Large intestine (tissue), 3 donors: ENCODE measurements around the gene CPN2. TPM values are rescaled to one million over a fixed set of nuclear protein-coding genes. Genes with fewer than 3 reads are reported as not detected.
A peak's percentile ranks its signal among the peaks of the same experiment; 100 is the strongest.

Experiments used
- DNase-seq, 2 donors: peaks; one replicate each; pipeline versions ENCODE4 v3.0.0 to v3.0.0-alpha.2; 2013
- H3K27ac ChIP-seq: one replicate; pipeline ENCODE4 v1.5.1; 2013; ENCODE audit warnings: low read length
- H3K27me3 ChIP-seq: 2 replicates; pipeline ENCODE4 v1.6.1; 2013; ENCODE audit warnings: low read length; ENCODE audit not compliant: control insufficient read depth, insufficient read depth
- H3K36me3 ChIP-seq: 2 replicates; pipeline ENCODE4 v1.6.1; 2013; ENCODE audit warnings: low read length; ENCODE audit not compliant: control insufficient read depth, insufficient read depth
- H3K4me1 ChIP-seq: one replicate; pipeline ENCODE4 v1.6.1; 2013; ENCODE audit warnings: low read length; ENCODE audit not compliant: control insufficient read depth, insufficient read depth
- H3K4me3 ChIP-seq: one replicate; pipeline ENCODE4 v1.5.1; 2013; ENCODE audit warnings: low read length
- H3K9me3 ChIP-seq: one replicate; pipeline ENCODE4 v1.6.1; 2013; ENCODE audit warnings: mild to moderate bottlenecking, low read depth, low read length, moderate library complexity; ENCODE audit not compliant: control insufficient read depth
- WGBS: methylation state at CpG from one replicate; pipeline ENCODE4 v1.1.5; 2013; ENCODE audit warnings: low lambda C conversion rate; ENCODE audit not compliant: insufficient coverage; 5-methylcytosine and 5-hydroxymethylcytosine counted together
- polyA plus RNA-seq: library from polyadenylated mRNA; unstranded; fragments of 120-200 nt; gene quantifications from one replicate; pipeline ENCODE4 v1.2.1, GENCODE V29; 2013

The CPN2 gene
- polyA plus RNA-seq, 1 donor: 0.09 TPM

DNA sequence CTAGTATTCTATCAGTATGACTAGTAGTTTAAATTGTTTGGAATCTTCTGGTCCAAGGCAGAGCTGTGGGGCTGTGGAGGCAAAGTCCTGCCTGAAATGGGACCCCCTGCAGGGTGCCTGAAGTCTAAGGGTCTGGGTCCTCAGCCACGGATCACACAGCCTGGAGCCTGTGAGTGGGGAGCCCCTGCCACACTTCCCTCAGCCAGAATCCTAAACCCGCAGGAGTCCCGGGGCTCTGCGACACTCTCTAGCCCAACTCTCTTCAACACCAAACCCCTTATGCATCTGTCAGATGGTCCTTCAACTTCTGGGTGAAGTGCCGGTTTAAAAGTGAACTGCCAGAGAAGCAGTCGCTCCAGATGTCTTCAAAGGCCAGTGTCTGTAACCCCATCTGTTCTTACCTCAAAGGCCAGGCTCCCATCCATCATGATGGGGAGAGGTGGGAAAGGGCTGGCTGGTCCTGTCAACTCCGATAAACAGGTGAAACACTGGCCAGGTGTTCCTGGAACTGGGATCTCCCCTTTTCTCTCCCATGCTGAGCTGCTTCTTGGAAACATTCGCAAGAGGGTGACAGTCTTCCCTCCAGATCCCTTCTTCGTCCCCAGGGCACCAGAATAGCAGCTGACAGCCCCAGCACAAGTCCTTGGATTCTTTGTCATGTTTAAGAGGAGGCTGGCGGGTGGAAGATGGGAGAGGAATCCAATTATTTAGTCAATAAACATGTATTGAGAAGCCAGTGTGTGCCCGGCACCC is 45.6 kb downstream of the CPN2 start:
- H3K4me3 ChIP-seq: no peak overlapping the region
- peaks cover 8% of the 10 kb centered on the region for H3K27me3 ChIP-seq
- no peak overlapping the region for H3K27ac ChIP-seq
- DNase-seq: no peak
- H3K4me1 ChIP-seq: no peaks in the 10 kb centered on the region
- no CpG with 5 or more reads among the region's 11 CpGs for WGBS
- H3K36me3 ChIP-seq: no peaks in the 10 kb centered on the region
- H3K9me3 ChIP-seq: no peaks in the 10 kb centered on the region

DNA sequence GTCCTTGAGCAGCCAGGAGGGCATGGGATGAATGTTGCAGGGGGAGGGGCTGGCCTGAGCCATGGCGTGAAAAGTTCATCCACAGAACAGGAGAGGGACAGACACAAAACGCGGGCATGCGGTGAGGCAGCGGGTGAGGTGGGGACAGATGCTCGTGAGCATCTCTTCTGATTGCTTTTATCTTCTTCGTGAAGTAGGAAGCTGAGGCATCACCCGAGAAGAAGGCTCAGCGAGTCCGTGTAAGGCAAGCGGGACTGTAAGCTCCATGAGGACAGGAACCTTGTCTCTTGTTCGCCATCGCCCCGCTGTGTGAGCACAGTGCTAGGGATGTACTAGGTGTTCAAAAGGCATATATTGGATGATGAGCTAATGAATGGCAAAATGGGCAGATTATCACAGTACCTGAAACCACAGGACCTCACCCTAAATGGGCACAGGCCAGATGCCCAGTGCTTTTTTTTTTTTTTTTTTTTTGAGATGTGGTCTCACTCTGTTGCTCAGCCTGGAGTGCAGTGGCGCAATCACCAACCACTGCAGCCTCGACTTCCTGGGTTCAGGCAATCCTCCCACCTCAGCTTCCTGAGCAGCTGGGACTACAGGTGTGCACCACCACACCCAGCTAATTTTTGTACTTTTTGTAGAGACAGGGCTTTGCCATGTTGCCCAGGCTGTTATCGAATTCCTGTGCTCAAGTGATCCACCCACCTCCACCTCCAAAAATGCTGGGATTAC is 46.8 kb downstream of the CPN2 start:
- Histone ChIP-seq H3K36me3 (no peaks in the 10 kb centered on the region), H3K4me3 (no peak overlapping the region), H3K27me3 (peaks cover 8% of the 10 kb centered on the region), H3K4me1 (no peaks in the 10 kb centered on the region), H3K9me3 (no peaks in the 10 kb centered on the region), H3K27ac (no peak overlapping the region)
- DNase-seq: no peak
- no CpG with 5 or more reads among the region's 17 CpGs for WGBS

DNA sequence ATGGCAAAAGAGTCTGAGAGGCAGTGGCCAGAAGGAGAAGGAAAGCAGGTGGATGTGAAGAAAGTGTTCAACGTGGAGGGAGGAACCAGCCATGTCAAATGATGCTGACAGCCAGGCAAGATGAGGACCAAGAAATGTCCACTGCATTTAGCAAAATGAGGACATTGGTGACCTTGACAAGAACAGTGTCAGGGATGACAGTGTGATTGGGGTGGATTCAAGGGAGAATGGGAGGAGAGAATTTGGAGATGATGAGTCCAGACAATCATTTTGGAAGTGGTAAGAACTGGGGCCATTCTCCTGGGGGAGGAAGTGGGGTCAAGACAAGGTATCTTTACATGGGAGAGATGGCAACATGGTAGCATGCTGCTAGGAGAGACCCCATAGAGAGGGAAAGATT is 47.4 kb downstream of the CPN2 start:
- no peaks in the 10 kb centered on the region for H3K4me1 ChIP-seq
- no peaks in the 10 kb centered on the region for H3K36me3 ChIP-seq
- no peak overlapping the region for H3K27ac ChIP-seq
- no CpG with 5 or more reads among the region's 1 CpG for WGBS
- H3K27me3 ChIP-seq: peaks cover 8% of the 10 kb centered on the region
- H3K9me3 ChIP-seq: no peaks in the 10 kb centered on the region
- H3K4me3 ChIP-seq: no peak overlapping the region
- DNase-seq: no peak

DNA sequence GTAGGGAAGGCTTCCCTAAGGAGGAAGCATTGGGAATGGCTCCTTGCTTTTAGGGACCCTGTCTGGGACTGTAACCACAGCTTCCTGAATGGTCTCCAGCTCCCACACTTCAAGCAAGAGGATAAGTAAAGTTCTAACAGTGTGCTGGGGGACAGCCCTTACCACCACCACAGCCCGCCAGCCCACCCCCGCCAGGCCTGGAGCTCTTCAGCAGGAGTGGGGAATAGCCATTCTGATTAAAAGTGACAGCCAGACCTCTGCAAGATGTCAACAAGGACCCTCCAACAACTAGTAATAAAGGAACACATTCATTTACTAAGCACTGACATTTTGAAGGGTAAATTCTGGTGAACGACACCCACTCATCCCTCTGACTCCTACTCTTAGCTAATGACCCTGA is 49.4 kb downstream of the CPN2 start:
- WGBS: no CpG with 5 or more reads among the region's 3 CpGs
- H3K27ac ChIP-seq: no peak overlapping the region
- no peak overlapping the region for H3K4me3 ChIP-seq
- no peak for DNase-seq
- H3K4me1 ChIP-seq: peaks cover 1% of the 10 kb centered on the region
- H3K27me3 ChIP-seq: peaks cover 6% of the 10 kb centered on the region
- H3K36me3 ChIP-seq: no peaks in the 10 kb centered on the region
- no peaks in the 10 kb centered on the region for H3K9me3 ChIP-seq

DNA sequence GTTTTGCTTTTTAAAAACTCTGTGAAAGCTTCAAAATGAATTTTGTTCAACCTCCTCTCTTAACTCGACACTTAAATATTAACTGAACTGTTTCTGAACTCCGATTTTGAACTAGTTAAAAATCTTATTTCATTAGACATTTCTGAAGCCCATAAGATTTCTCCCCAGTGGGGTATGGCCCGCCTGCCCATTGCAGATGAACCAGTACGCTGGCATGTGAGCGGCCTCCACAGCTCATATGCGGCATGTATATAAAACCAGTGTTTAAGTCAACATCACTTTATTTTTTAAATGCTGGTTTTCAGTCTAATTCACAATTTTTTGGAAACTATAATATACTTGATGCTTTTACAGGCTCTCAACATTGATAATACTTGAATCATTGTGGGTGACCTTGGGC is 50.2 kb downstream of the CPN2 start:
- 100% methylated on average over 5 of the region's 6 CpGs for WGBS
- no peak overlapping the region for H3K27ac ChIP-seq
- no peak overlapping the region for H3K4me3 ChIP-seq
- peaks cover 3% of the 10 kb centered on the region for H3K27me3 ChIP-seq
- DNase-seq: no peak
- peaks cover 7% of the 10 kb centered on the region for H3K4me1 ChIP-seq
- no peaks in the 10 kb centered on the region for H3K9me3 ChIP-seq
- no peaks in the 10 kb centered on the region for H3K36me3 ChIP-seq

DNA sequence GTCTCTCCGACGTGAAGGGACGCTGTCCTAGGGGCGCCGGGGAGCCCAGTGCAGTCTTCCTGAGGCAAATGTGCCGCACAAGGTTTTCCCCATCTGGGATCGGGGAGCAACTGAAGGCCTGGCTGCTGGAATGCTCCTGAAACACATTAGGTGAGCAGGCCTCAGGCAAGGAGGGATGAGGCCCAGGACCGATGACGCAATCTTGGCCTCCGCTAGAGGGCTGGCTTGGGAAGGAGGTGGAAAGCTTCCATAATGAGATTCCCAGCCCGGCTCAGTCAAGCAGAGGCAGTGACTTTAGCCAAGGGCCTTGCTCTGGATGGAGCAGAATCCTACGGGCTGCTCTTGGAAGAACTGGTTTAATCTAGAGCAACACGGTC is 50.8 kb downstream of the CPN2 start:
- no peaks in the 10 kb centered on the region for H3K9me3 ChIP-seq
- H3K4me1 ChIP-seq: peaks cover 7% of the 10 kb centered on the region
- H3K36me3 ChIP-seq: no peaks in the 10 kb centered on the region
- no peak overlapping the region for H3K27ac ChIP-seq
- WGBS: 80% methylated on average over 2 of the region's 13 CpGs
- no peak overlapping the region for H3K4me3 ChIP-seq
- DNase-seq: peak in 1 of 2 donors; percentile 30
- peaks cover 3% of the 10 kb centered on the region for H3K27me3 ChIP-seq

DNA sequence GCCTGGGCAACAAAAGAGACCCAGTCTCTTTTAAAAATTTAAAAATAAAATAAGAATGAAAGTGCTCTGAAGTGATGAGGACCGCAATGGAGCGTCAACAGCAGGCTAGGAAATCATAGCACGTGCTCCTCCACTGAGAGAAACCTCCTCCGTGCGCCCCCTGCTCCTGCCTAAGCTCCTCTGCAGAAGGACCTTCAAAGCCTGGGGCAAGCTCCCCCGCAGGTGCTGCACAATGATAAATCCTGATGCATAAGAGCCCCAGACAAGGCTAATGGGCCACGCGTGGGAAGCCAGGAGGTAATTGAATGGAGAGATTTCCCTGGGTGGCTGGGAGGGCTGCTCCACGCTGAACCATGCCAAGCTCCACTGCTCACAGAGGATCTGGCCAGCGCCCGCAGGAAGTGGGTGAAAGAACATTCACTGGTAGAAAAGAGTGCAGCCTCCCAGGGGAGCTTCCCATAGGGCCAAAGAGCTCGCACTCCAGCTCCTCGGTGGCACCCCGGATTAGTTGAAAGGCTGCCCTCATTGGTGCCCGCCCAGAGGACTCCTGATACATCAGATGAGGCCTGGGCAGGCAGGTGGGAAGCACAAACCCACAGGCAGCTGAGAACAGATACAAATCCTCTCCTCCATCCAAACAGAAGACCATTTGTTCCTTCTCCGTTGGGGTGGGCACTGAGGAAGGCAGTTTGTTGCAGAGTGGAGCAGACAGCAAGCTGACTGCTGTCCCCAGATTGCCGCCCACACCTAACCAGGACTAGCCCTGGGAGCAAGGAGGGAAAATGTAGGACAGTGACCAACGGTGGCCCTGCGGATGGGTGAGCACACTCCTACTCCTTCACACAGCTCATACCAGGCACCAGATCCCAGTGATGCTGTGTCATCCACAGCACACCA is 52.5 kb downstream of the CPN2 start:
- no peaks in the 10 kb centered on the region for H3K36me3 ChIP-seq
- no peak for DNase-seq
- no CpG with 5 or more reads among the region's 19 CpGs for WGBS

DNA sequence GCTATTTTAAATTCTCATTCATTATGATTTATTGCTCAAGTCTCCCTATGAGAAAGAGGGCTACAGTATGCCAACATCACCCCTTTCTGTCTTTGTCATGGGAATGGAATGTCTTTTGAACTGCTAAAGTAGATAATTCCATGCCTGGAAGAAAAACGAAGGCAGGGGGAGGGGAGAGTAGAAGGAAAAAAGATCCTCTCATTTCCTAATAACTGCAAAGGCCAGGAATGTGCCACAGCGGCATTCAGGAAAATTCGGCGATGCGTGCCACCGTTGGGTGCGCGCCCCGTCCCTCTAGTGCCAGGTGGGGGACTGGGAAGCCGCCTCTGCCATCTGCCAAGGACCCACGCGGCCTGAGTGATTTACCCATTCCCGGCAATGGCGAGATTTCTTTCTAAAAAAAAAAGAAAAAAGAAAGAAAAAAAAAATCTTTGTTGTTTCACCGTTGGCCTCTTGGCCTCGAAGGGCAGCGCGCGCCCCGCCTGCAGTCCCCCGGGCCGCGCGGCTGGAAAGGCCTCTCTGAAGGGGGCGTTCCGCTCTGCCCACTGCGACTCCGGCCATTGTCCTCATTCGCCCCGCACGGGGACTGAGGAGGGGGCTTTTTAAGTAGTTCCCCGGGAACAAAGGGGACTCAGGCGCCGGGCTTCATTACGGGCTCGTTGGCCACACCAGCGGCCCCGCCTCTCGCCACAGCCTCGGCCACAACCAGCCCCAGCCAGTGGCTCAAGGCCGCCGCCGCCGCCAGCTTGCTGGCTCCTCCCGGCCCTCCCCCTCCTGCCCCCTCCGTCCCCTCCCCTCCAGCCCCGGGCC is 54.5 kb downstream of the CPN2 start:
- Histone ChIP-seq H3K36me3 (no peaks in the 10 kb centered on the region), H3K4me3 (peak overlapping the region; percentile 53), H3K27ac (no peak overlapping the region), H3K9me3 (no peaks in the 10 kb centered on the region), H3K27me3 (no peaks in the 10 kb centered on the region), H3K4me1 (peaks cover 7% of the 10 kb centered on the region)
- DNase-seq: peak in 1 of 2 donors; percentile 62
- no CpG with 5 or more reads among the region's 47 CpGs for WGBS

More for the DNA sequence above, 52.5 kb downstream of the CPN2 start:
- Histone ChIP-seq H3K4me3 (no peak overlapping the region), H3K9me3 (no peaks in the 10 kb centered on the region), H3K27me3 (peaks cover 3% of the 10 kb centered on the region), H3K27ac (no peak overlapping the region), H3K4me1 (peaks cover 7% of the 10 kb centered on the region)

DNA sequence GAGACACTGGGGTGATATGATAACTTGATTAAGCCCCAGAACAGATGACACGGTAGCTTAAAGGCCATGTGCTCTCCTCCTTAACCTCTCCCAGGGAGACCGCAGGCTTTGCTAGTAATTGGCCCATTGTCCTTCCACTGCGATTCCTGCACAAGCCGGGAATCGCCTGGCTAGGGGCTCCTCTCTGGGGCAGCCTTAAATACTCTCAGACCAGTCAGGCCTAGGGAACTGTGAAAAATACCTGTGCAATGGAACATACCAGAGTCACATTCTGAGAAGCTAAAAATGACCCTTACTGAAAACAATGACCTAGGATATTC is 56.3 kb downstream of the CPN2 start:
- no peaks in the 10 kb centered on the region for H3K36me3 ChIP-seq
- H3K4me3 ChIP-seq: no peak overlapping the region
- no peak overlapping the region for H3K27ac ChIP-seq
- no peaks in the 10 kb centered on the region for H3K27me3 ChIP-seq
- peaks cover 5% of the 10 kb centered on the region for H3K9me3 ChIP-seq
- DNase-seq: no peak
- peaks cover 7% of the 10 kb centered on the region for H3K4me1 ChIP-seq
- WGBS: no CpG with 5 or more reads among the region's 5 CpGs
